GM10266 (cell line): ENCODE measurements around the gene TMEM266.

Experiments
- DNase-seq: peaks from one replicate; pipeline ENCODE4 v3.0.0; 2012; ENCODE audit errors: extremely low spot score
- CTCF ChIP-seq: IDR thresholded peaks from 2 replicates; pipeline ENCODE4 v1.5.1; 2012; ENCODE audit warnings: mild to moderate bottlenecking, low read depth; ENCODE audit not compliant: control insufficient read depth, insufficient read depth; ENCODE audit errors: missing control alignments

TMEM266 gene

GRCh38 chr15:76070921-76071635, 11.3 kb downstream of the TMEM266 start:
- DNase-seq = no peak
- TF ChIP-seq CTCF = no peak

GRCh38 chr15:76071806-76072205, 12.0 kb downstream of the TMEM266 start:
- no peak for DNase-seq

GRCh38 chr15:76073554-76073953, 13.8 kb downstream of the TMEM266 start:
- no peak for TF ChIP-seq CTCF
- no peak for DNase-seq

More at GRCh38 chr15:76071806-76072205, 12.0 kb downstream of the TMEM266 start:
- no peak for TF ChIP-seq CTCF

- TF ChIP-seq CTCF = no peak
- no peak for DNase-seq
Measured at GRCh38 chr15:76075046-76075445, 15.3 kb downstream of the TMEM266 start.

GRCh38 chr15:76078285-76078877, 18.6 kb downstream of the TMEM266 start:
- no peak for TF ChIP-seq CTCF
- no peak for DNase-seq

- TF ChIP-seq CTCF = no peak
- no peak for DNase-seq
Measured at GRCh38 chr15:76084256-76084655, 24.5 kb downstream of the TMEM266 start.

- no peak for DNase-seq
- TF ChIP-seq CTCF = no peak
Measured at GRCh38 chr15:76098685-76099084, 38.9 kb downstream of the TMEM266 start.
